Smooth muscle cell (in vitro differentiated cells): ENCODE data around the gene AGK. TPM values are rescaled to one million over a fixed set of nuclear protein-coding genes. Genes with fewer than 3 reads are reported as not detected.

Source experiments
- DNase-seq: peaks from one replicate; lab custom pipeline; 2025; ENCODE audit not compliant: unreplicated experiment; lab: John Stamatoyannopoulos, UW
- H2AFZ ChIP-seq: fragments of 200-600 bp; sonication (generic); 2 replicates; pipeline ENCODE4 v1.6.0; 2016; ENCODE audit warnings: antibody characterized with exemption, low read depth, mild to moderate bottlenecking
- H3F3A ChIP-seq: fragments of 200-600 bp; sonication (generic); 2 replicates; pipeline ENCODE4 v1.6.0; 2017; ENCODE audit warnings: antibody characterized with exemption, low read depth
- H3K27ac ChIP-seq: fragments of 200-600 bp; sonication (generic); 2 replicates; pipeline ENCODE4 v1.5.1; 2016; ENCODE audit warnings: low read depth, mild to moderate bottlenecking
- H3K27me3 ChIP-seq: fragments of 200-600 bp; sonication (generic); 2 replicates; pipeline ENCODE4 v1.6.1; 2016; ENCODE audit warnings: low read depth, mild to moderate bottlenecking
- H3K36me3 ChIP-seq: fragments of 200-600 bp; sonication (generic); 2 replicates; pipeline ENCODE4 v1.5.1; 2016; ENCODE audit warnings: low read depth
- H3K4me1 ChIP-seq: fragments of 200-600 bp; sonication (generic); 2 replicates; pipeline ENCODE4 v1.5.1; 2016; ENCODE audit warnings: low read depth
- H3K4me2 ChIP-seq: fragments of 200-600 bp; sonication (generic); 2 replicates; pipeline ENCODE4 v1.6.0; 2016; ENCODE audit warnings: mild to moderate bottlenecking
- H3K4me3 ChIP-seq: fragments of 200-600 bp; sonication (generic); 2 replicates; pipeline ENCODE4 v1.5.1; 2016; ENCODE audit warnings: mild to moderate bottlenecking
- H3K79me2 ChIP-seq: fragments of 200-600 bp; sonication (generic); 2 replicates; pipeline ENCODE4 v1.6.0; 2016; ENCODE audit warnings: low read depth, mild to moderate bottlenecking
- H3K9ac ChIP-seq: fragments of 200-600 bp; sonication (generic); 2 replicates; pipeline ENCODE4 v1.6.0; 2016; ENCODE audit warnings: low read depth
- H3K9me3 ChIP-seq: fragments of 200-600 bp; sonication (generic); replicated peaks from 2 replicates; pipeline ENCODE4 v1.5.1; 2016; ENCODE audit warnings: low read depth
- H4K20me1 ChIP-seq: fragments of 200-600 bp; sonication (generic); 2 replicates; pipeline ENCODE4 v1.6.0; 2016; ENCODE audit warnings: low read depth
- WGBS: methylation state at CpG from one replicate; pipeline ENCODE4 v1.1.7; 2016; ENCODE audit warnings: low lambda C conversion rate; 5-methylcytosine and 5-hydroxymethylcytosine counted together
- polyA plus RNA-seq: library from polyadenylated mRNA; unstranded; fragments of >200 nt; fragmentation: Nextera tagmentation; extraction: Ambion mirVana; gene quantifications from 2 replicates; pipeline ENCODE4 v1.2.1, GENCODE V29; 2016
- total RNA-seq: library from RNA; depleted of rRNA; stranded (reverse); fragments of >200 nt; gene quantifications from 2 replicates; pipeline ENCODE4 v1.2.3, GENCODE V29; 2014
- TF ChIP-seq, protein P1 (sequence below): fragments of 200-600 bp; sonication (generic); IDR thresholded peaks from 2 replicates; pipeline ENCODE4 v1.5.1; 2017; ENCODE audit warnings: borderline replicate concordance, mild to moderate bottlenecking, antibody characterized with exemption; ENCODE audit not compliant: insufficient read depth, poor library complexity, severe bottlenecking

Gene AGK
- total and polyA plus RNA-seq, 2 experiments from 2014 or later, result 22.3 to 32.4 TPM

DNA sequence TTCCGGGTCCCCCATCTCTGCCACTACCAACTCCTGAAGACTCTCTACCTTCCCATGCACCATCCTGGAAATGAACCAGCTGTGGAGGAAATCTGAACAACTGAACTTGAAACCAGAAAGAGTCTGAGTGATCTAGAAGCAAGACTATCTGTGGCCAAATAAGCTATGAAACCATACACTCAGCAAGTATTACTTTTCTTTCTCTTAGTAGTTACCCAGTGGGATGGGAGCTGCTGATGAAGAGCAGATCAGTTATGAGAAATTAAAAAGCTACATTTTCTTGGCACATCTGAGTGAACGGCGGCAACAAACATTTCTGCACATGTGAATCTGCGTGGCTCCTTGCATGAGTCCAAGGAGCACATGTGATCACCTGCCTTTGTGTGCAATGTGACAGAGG is 31.6 kb upstream of the AGK start:
- Histone ChIP-seq H4K20me1 (no peaks in the 10 kb centered on the region), H3F3A (no peaks in the 10 kb centered on the region), H3K4me2 (no peak overlapping the region), H2AFZ (no peak overlapping the region), H3K4me3 (no peak overlapping the region), H3K27me3 (no peaks in the 10 kb centered on the region), H3K9ac (no peak overlapping the region), H3K4me1 (no peaks in the 10 kb centered on the region), H3K36me3 (no peaks in the 10 kb centered on the region), H3K79me2 (no peaks in the 10 kb centered on the region), H3K9me3 (no peaks in the 10 kb centered on the region), H3K27ac (no peak overlapping the region)
- DNase-seq, result no peak
- WGBS, result 96% methylated on average over 4 of the region's 4 CpGs
- TF ChIP-seq, protein P1, sequence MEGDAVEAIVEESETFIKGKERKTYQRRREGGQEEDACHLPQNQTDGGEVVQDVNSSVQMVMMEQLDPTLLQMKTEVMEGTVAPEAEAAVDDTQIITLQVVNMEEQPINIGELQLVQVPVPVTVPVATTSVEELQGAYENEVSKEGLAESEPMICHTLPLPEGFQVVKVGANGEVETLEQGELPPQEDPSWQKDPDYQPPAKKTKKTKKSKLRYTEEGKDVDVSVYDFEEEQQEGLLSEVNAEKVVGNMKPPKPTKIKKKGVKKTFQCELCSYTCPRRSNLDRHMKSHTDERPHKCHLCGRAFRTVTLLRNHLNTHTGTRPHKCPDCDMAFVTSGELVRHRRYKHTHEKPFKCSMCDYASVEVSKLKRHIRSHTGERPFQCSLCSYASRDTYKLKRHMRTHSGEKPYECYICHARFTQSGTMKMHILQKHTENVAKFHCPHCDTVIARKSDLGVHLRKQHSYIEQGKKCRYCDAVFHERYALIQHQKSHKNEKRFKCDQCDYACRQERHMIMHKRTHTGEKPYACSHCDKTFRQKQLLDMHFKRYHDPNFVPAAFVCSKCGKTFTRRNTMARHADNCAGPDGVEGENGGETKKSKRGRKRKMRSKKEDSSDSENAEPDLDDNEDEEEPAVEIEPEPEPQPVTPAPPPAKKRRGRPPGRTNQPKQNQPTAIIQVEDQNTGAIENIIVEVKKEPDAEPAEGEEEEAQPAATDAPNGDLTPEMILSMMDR, result no peak

GRCh38 chr7:141522657-141523342 is 28.4 kb upstream of the AGK start:
- Histone ChIP-seq H3K36me3 (no peaks in the 10 kb centered on the region), H2AFZ (no peak overlapping the region), H3K27me3 (no peaks in the 10 kb centered on the region), H3K4me1 (no peaks in the 10 kb centered on the region), H3K9me3 (no peaks in the 10 kb centered on the region), H3K9ac (no peak overlapping the region), H3K4me2 (no peak overlapping the region), H4K20me1 (no peaks in the 10 kb centered on the region), H3K4me3 (no peak overlapping the region), H3K79me2 (no peaks in the 10 kb centered on the region), H3K27ac (no peak overlapping the region), H3F3A (no peaks in the 10 kb centered on the region)
- WGBS, result 52% methylated on average over 3 of the region's 3 CpGs
- no peak for DNase-seq
- TF ChIP-seq, protein P1, result no peak

DNA sequence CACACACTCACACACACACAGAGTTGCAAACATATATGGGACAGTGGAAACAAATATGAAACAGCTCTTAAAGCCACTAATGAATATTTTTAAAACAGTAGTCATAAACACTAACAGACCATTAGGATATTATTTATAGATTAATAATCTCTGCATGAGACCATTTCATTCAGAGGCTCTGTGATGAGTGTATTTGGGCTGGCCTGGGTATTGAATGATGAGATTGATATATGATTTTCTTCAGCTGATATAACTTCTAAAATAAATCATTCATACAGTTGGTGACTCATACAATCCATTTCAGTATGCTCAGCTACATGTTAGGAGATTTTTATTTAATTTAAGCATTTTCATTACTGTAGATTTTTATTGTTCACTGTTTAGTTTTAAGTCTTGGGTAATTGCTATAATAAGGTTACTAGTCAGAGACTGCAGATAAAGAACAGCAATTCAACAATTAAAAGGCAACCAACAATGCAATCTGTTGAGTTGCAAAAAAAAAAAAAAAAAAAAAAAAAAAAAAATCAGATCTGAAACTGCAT is 25.2 kb upstream of the AGK start:
- no peaks in the 10 kb centered on the region for H3K36me3 ChIP-seq
- H3K79me2 ChIP-seq, result no peaks in the 10 kb centered on the region
- H3K9ac ChIP-seq, result no peak overlapping the region
- H3K9me3 ChIP-seq, result no peaks in the 10 kb centered on the region
- H3K4me3 ChIP-seq, result no peak overlapping the region
- no peaks in the 10 kb centered on the region for H3F3A ChIP-seq
- H3K27ac ChIP-seq, result no peak overlapping the region
- no peaks in the 10 kb centered on the region for H4K20me1 ChIP-seq
- no peak overlapping the region for H3K4me2 ChIP-seq
- DNase-seq, result no peak
- no peaks in the 10 kb centered on the region for H3K27me3 ChIP-seq
- TF ChIP-seq, protein P1, result no peak
- no peak overlapping the region for H2AFZ ChIP-seq
- no peaks in the 10 kb centered on the region for H3K4me1 ChIP-seq

DNA sequence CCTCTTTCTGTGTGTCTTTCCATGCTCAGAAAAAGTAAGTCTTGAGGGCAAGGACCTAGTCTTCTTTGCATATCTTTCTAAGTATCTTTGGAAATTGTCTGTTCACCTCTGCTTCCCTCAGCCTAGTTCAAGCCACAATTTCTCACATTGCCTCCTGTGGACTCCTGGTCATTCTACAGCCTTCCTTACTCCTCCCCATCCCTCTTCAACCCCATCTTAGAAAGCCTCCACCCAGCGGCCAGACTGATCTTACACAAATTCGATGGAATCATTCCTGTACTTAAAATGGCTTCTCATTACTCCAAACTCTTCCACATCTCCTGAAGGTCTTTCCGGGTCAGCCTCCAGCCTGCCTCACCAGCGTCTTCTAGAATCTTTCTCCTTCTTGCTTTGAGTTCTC is 24.1 kb upstream of the AGK start:
- Histone ChIP-seq H3K36me3 (no peaks in the 10 kb centered on the region), H3F3A (no peaks in the 10 kb centered on the region), H3K9ac (no peak overlapping the region), H4K20me1 (no peaks in the 10 kb centered on the region), H3K4me1 (no peaks in the 10 kb centered on the region), H2AFZ (no peak overlapping the region), H3K4me2 (no peak overlapping the region), H3K4me3 (no peak overlapping the region), H3K27me3 (no peaks in the 10 kb centered on the region), H3K79me2 (no peaks in the 10 kb centered on the region), H3K27ac (no peak overlapping the region), H3K9me3 (no peaks in the 10 kb centered on the region)
- TF ChIP-seq, protein P1, result no peak
- no peak for DNase-seq
- WGBS, result 96% methylated on average over 4 of the region's 4 CpGs
